IPS DF 4.7 (cell line): Measurements from ENCODE around the gene HIPK2.
"Not testable (repeated sequence)": the region's sequence is repeated elsewhere in the genome, so short reads cannot be mapped to it uniquely, and the experiment has no call there.

ENCODE experiments used
- DNase-seq: peaks from one replicate; pipeline ENCODE4 v3.0.0-alpha.2; 2013; ENCODE audit warnings: low spot score; ENCODE audit errors: extremely low read depth

HIPK2 gene

DNA sequence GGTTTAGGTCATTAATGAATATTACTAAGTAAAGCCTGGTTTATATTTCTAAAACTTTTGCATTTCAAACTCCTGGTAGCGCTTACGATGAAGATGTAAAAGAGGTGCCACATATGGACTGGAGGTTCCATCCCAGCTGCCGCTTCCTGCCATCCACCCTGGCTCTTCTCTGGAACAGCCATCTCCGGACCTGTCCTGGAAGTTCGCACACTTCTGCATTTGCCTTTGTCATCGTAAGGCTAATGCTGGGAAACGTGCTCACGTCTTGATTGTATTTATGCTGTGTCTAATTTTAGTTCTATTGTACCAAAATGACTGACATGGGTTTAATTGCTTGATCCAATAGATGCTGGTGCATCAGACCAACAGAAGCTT, 103.1 kb downstream of the HIPK2 start:
- no peak for DNase-seq

DNA sequence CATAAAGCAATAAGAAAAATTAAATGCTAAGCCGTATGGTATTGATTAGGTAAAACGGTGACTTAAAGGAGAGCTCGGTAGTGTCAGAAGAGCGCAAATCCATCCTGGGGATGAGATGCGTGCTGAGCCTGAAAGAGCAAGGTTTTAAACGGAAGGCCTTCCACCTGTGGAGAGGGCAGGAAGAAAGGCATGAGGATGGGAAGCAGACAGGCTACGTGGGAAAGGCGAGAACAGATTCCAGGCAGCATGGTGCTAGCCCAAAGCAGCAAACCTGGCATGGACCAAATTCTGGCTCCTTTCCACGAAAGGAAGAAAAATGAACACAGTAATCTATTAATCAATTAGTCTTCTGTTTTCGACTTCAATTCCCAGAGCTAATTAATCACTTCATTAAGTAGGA, 103.5 kb downstream of the HIPK2 start:
- no peak for DNase-seq

GRCh38 chr7:139673762-139674161, 104.0 kb downstream of the HIPK2 start:
- DNase-seq: no peak

GRCh38 chr7:139673230-139673629, 104.6 kb downstream of the HIPK2 start:
- no peak for DNase-seq

GRCh38 chr7:139671967-139672366, 105.8 kb downstream of the HIPK2 start:
- no peak for DNase-seq

DNA sequence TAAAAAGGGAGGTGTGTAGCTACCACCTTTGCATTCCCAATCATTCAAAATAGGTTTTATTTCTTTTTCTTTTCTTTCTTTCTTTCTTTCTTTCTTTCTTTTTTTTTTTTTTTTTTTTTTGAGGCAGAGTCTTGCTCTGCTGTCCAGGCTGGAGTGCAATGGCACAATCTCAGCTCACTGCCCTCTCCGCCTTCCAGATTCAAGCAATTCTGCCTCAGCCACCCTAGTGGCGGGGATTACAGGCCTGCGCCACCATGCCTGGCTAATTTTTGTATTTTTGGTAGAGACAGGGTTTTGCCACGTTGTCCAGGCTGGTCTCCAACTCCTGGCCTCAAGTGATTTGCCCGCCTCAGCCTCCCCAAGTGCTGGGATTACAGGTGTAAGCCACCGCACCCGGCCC, 107.1 kb downstream of the HIPK2 start:
- not testable (repeated sequence) for DNase-seq

- no peak for DNase-seq
Observed at GRCh38 chr7:139669106-139670061, 108.4 kb downstream of the HIPK2 start.

- no peak for DNase-seq
Observed at GRCh38 chr7:139667377-139667776, 110.4 kb downstream of the HIPK2 start.

GRCh38 chr7:139666501-139666900, 111.3 kb downstream of the HIPK2 start:
- no peak for DNase-seq

GRCh38 chr7:139664434-139664833, 113.4 kb downstream of the HIPK2 start:
- no peak for DNase-seq

GRCh38 chr7:139663608-139664177, 114.1 kb downstream of the HIPK2 start:
- DNase-seq: no peak

- DNase-seq: no peak
Observed at GRCh38 chr7:139661903-139662302, 115.9 kb downstream of the HIPK2 start.

DNA sequence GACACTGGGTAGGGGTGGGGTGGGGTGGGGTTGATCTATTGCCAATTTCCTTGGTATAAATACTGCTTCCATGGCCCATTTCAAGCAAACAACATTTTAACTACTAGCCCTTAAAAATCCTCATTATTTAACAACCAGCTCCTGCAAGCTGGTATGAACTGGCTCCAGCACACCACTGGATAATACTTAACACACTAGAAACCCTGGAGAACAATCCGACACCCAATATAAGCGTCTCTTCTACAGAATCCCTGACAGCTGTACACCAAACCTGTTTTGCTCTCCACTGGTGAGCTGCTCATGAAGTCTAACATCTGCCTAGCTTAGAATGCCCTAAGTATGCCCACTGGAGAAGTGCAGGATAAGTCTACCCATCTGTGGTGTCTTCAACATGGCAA, 116.8 kb downstream of the HIPK2 start:
- DNase-seq: no peak

DNA sequence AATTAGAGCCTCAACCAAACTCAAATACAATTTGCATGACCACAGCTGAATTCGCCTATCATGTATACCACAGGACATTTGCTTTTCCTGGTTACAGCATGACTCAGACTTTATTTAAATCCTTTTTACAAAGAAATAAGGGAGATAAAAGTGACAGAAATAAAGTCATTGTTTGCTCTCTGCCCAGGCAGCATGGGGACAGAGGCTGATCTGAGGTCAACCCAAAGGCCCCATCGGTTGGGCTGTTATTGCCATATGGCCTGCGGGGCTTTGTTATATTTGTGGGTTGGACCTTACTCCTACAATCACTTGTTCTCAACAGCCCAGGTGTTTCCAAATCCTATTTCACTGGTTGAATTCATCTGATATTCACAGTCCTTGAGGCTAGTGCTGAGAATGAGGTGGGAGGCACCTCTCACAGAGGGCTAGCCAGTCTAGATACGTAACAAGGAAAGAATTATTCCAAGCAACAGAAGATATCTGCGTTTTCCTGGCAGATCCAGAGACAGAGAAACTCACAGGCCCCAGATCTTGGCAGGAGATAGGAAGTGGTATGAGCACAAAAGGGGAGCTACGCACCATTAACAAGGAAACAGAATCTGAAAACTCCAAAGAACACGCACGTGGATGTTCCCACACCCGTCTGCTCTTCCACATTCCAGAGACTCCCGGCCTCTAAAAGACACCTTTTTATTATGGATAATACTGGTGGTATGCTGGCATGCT, 117.3 kb downstream of the HIPK2 start:
- DNase-seq: no peak

DNA sequence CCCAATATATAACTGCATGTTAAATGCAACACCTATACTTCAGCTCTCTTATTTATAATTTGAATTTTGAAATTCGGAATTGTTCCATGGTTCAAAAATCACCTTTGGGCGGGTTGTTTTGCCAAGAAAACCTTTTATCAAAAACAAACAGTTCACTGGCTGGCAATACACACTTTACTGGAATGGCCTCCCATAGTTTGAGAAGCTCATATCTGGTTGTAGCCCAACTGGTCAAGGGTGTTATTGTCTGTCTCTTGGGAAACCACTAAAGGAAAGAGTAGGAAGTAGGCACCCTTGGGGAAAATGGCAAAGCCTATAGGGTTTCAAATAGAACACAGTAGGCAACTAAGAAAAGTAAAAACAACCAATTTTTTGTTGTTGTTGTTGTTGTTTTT, 117.9 kb downstream of the HIPK2 start:
- no peak for DNase-seq

DNA sequence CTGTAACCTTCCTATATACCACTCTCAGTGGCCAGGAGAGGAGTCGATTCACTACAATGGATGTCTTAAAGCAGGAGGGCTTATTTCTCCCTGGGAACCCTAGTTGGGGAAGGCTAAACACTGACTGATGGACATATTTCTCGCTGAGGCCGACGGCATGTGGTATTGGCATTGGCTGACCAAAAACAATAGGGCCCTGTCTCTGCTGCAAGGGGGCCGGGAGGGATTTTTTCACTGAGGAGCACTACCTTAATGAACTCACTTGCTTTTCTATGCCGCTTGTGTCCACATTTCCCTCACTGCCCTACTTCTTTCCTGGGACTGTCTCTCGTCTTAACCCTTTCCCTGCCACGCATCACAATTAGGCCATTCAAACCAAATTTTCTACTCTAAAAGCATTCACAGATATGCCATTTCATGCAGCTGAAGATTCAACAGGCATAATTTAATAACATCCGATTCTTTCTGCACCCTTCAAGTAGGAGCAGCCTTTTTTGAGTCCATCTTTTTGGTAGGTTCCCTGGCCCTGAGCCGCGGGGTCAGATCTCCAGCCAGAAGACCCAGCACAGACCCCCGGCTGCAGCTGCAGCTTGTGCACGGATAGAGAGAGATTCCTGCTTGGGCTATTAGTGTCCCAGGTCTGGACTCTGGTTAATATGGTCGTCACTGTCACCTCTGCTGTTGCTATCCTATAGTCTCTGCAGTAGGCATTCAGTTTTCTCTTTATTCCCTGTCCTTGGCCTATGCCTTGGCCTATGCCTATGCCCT, 118.7 kb downstream of the HIPK2 start:
- DNase-seq: no peak

- no peak for DNase-seq
Observed at GRCh38 chr7:139658296-139658695, 119.5 kb downstream of the HIPK2 start.

DNA sequence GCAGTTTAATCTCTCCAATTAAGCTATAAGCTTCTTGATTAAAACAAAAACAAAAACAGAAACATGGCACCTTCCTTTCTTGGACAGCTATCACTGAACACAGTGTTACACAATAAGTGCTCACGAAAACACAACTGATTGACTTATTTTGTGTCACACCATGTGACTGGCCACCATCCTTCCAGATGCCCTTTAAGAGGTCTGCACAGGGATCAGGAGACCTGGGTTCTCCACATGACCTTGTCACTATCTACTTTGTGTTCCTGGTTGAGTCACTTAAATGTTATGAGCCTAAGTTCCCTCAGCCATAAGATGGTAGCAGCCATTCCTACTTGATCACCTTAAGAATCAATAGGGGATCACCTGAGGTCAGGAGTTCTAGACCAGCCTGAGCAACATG, 120.1 kb downstream of the HIPK2 start:
- no peak for DNase-seq

GRCh38 chr7:139656387-139656786, 121.4 kb downstream of the HIPK2 start:
- no peak for DNase-seq

DNA sequence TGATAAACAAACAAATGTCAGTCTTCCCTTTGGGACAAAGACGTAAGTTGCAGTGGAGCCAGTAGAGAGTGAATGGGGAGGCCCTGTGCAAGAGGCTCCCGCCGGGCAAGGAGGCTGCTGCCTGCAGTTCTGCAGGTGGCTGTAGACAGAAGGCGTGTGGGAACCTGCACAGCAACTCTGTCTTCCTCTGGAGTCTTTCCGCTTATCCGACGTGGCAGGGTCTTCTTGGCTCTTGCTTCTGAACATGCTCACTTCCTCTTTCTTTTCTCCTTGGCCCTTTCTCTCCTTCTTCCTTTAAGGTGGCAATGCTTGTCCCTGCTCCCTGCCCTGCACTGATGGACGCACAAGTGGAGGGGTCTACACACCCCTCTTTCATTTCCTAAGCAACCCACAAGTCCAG, 122.5 kb downstream of the HIPK2 start:
- DNase-seq: no peak
